IMR-90 (cell line): ENCODE data around the gene STOM. TPM values are rescaled to one million over a fixed set of nuclear protein-coding genes. Genes with fewer than 3 reads are reported as not detected.

Experiments used
- ATAC-seq: fragments of 200-7000 bp; cut with Tn5 transposase; 2 replicates; pipeline ENCODE4 v1.9.1; 2020; ENCODE audit warnings: low read depth, mild to moderate bottlenecking, moderate library complexity
- BruUV-seq: library from RNA; stranded (reverse); fragments of 400-500 nt; replicated peaks from 2 replicates; lab custom pipeline; 2021; lab: Mats Ljungman, UMichigan
- CTCF ChIA-PET: fragments of 300-600 bp; formaldehyde crosslinking; extraction: SDS; loops from one replicate; lab custom pipeline; 2021; ENCODE audit warnings: antibody characterized with exemption; lab: Yijun Ruan, JAX
- POLR2A ChIA-PET: fragments of 300-600 bp; sonication (Branson Sonifier 250); formaldehyde crosslinking; loops from one replicate; lab custom pipeline; 2022; ENCODE audit warnings: antibody characterized with exemption; ENCODE audit not compliant: unreplicated experiment; lab: Charles Lee
- DNase-seq: peaks from one replicate; pipeline ENCODE4 v3.0.0; 2013
- H2AFZ ChIP-seq: replicated peaks from 2 replicates; pipeline ENCODE3; 2013; ENCODE audit warnings: low read length, mild to moderate bottlenecking; ENCODE audit not compliant: poor library complexity
- H2AK5ac ChIP-seq: 2 replicates; pipeline ENCODE4 v1.6.1; 2013; ENCODE audit warnings: low read depth, low read length, inconsistent platforms
- H2AK9ac ChIP-seq: replicated peaks from 2 replicates; pipeline ENCODE3; 2013; ENCODE audit warnings: mild to moderate bottlenecking, low read depth, low read length, moderate library complexity; ENCODE audit not compliant: poor library complexity
- H2BK120ac ChIP-seq: 2 replicates; pipeline ENCODE4 v1.6.1; 2013; ENCODE audit warnings: low read depth, low read length, inconsistent platforms
- H2BK15ac ChIP-seq: 3 replicates; pipeline ENCODE4 v1.6.1; 2013; ENCODE audit warnings: low read depth, low read length, inconsistent platforms
- H2BK20ac ChIP-seq: 2 replicates; pipeline ENCODE4 v1.6.1; 2013; ENCODE audit warnings: low read depth, mild to moderate bottlenecking, inconsistent platforms, low read length, moderate library complexity
- H2BK5ac ChIP-seq: 2 replicates; pipeline ENCODE4 v1.6.1; 2013; ENCODE audit warnings: mild to moderate bottlenecking, low read depth, low read length, inconsistent platforms; ENCODE audit not compliant: poor library complexity, severe bottlenecking
- H3K14ac ChIP-seq: replicated peaks from 2 replicates; pipeline ENCODE4 v1.6.1; 2013; ENCODE audit warnings: low read depth, low read length, inconsistent platforms
- H3K18ac ChIP-seq: 2 replicates; pipeline ENCODE4 v1.6.1; 2013; ENCODE audit warnings: low read depth, low read length, control low read depth
- H3K23ac ChIP-seq: 2 replicates; pipeline ENCODE4 v1.6.1; 2013; ENCODE audit warnings: low read depth, low read length, inconsistent platforms
- H3K27ac ChIP-seq: 2 replicates; pipeline ENCODE4 v1.5.1; 2013; ENCODE audit warnings: mild to moderate bottlenecking, control low read depth, low read length; ENCODE audit not compliant: insufficient read depth
- H3K27me3 ChIP-seq: 2 replicates; pipeline ENCODE4 v1.6.1; 2013; ENCODE audit warnings: low read length; ENCODE audit not compliant: control insufficient read depth, insufficient read depth
- H3K36me3 ChIP-seq: 2 replicates; pipeline ENCODE4 v1.6.1; 2013; ENCODE audit warnings: low read length, mixed read lengths; ENCODE audit not compliant: control insufficient read depth, insufficient read depth
- H3K4ac ChIP-seq: 2 replicates; pipeline ENCODE4 v1.6.1; 2013; ENCODE audit warnings: low read depth, low read length, inconsistent platforms
- H3K4me1 ChIP-seq: 2 replicates; pipeline ENCODE4 v1.6.1; 2013; ENCODE audit warnings: low read length, mixed read lengths; ENCODE audit not compliant: control insufficient read depth, insufficient read depth
- H3K4me2 ChIP-seq: 2 replicates; pipeline ENCODE4 v1.6.1; 2013; ENCODE audit warnings: low read depth, mild to moderate bottlenecking, control low read depth, low read length, moderate library complexity
- H3K4me3 ChIP-seq: 2 replicates; pipeline ENCODE4 v1.5.1; 2013; ENCODE audit warnings: low read depth, mild to moderate bottlenecking, control low read depth, low read length, moderate library complexity; ENCODE audit not compliant: insufficient read depth
- H3K56ac ChIP-seq: 2 replicates; pipeline ENCODE4 v1.6.1; 2013; ENCODE audit warnings: low read length, inconsistent platforms; ENCODE audit not compliant: insufficient read depth; ENCODE audit errors: extremely low read depth
- H3K79me1 ChIP-seq, 2 experiments: 2 replicates each; pipeline ENCODE4 v1.6.1; 2013; ENCODE audit warnings: low read length in 2 of 2, inconsistent platforms in 1 of 2, low read depth in 1 of 2
- H3K9ac ChIP-seq: 2 replicates; pipeline ENCODE4 v1.6.1; 2013; ENCODE audit warnings: low read depth, low read length, control low read depth
- H3K9me1 ChIP-seq: 2 replicates; pipeline ENCODE4 v1.6.1; 2013; ENCODE audit warnings: low read length, inconsistent platforms; ENCODE audit not compliant: insufficient read depth
- H3K9me3 ChIP-seq: 2 replicates; pipeline ENCODE4 v1.6.1; 2013; ENCODE audit warnings: low read length; ENCODE audit not compliant: control insufficient read depth, insufficient read depth
- H4K20me1 ChIP-seq: 2 replicates; pipeline ENCODE4 v1.6.1; 2013; ENCODE audit warnings: low read length, inconsistent platforms; ENCODE audit not compliant: insufficient read depth
- H4K5ac ChIP-seq: 2 replicates; pipeline ENCODE4 v1.6.1; 2013; ENCODE audit warnings: mild to moderate bottlenecking, low read depth, low read length, control low read depth
- H4K8ac ChIP-seq, 2 experiments: 2 replicates each; pipeline ENCODE4 v1.6.1; 2013; ENCODE audit warnings: low read depth in 2 of 2, low read length in 2 of 2, control low read depth in 1 of 2, inconsistent platforms in 1 of 2
- H4K91ac ChIP-seq: 2 replicates; pipeline ENCODE4 v1.6.1; 2013; ENCODE audit warnings: low read depth, low read length, inconsistent platforms; ENCODE audit not compliant: insufficient read depth
- CEBPB ChIP-seq: IDR thresholded peaks from 2 replicates; pipeline ENCODE4 v1.6.1; 2012; ENCODE audit warnings: low read depth, low read length, improper control_type of control experiment
- CHD1 ChIP-seq: IDR thresholded peaks from 2 replicates; pipeline ENCODE4 v1.6.1; 2012; ENCODE audit warnings: low read depth, low read length, improper control_type of control experiment
- FOS ChIP-seq: fragments of 150-350 bp; IDR thresholded peaks from 2 replicates; pipeline ENCODE4 v1.6.1; 2016; ENCODE audit warnings: low read depth, low read length
- MAZ ChIP-seq: IDR thresholded peaks from 2 replicates; pipeline ENCODE4 v1.6.1; 2012; ENCODE audit warnings: low read depth, mild to moderate bottlenecking, low read length, improper control_type of control experiment, moderate library complexity, borderline replicate concordance
- MXI1 ChIP-seq: IDR thresholded peaks from 2 replicates; pipeline ENCODE4 v1.6.1; 2012; ENCODE audit warnings: low read depth, mild to moderate bottlenecking, low read length, moderate library complexity, borderline replicate concordance
- NFE2L2 ChIP-seq: fragments of 150-350 bp; IDR thresholded peaks from 2 replicates; pipeline ENCODE4 v1.6.1; 2016; ENCODE audit warnings: low read depth, mild to moderate bottlenecking, low read length
- RAD21 ChIP-seq: IDR thresholded peaks from 2 replicates; pipeline ENCODE4 v1.6.1; 2012; ENCODE audit warnings: low read length, improper control_type of control experiment
- RFX5 ChIP-seq: IDR thresholded peaks from 2 replicates; pipeline ENCODE4 v1.8.0; 2012; ENCODE audit warnings: low read depth, mild to moderate bottlenecking, low read length, moderate library complexity
- SMC3 ChIP-seq: fragments of 150-350 bp; IDR thresholded peaks from 2 replicates; pipeline ENCODE4 v1.6.1; 2016; ENCODE audit warnings: low read depth, mild to moderate bottlenecking, antibody characterized with exemption, low read length, moderate library complexity
- WGBS, 2 experiments: methylation state at CpG; one replicate each; pipeline versions ENCODE4 v1.1.5 to v1.1.7; 2013; ENCODE audit warnings: missing lambda C conversion rate in 2 of 2; ENCODE audit not compliant: insufficient read length in 1 of 2; ENCODE audit errors: extremely low coverage in 2 of 2; 5-methylcytosine and 5-hydroxymethylcytosine counted together
- dilution Hi-C: fragments of 300-500 bp; cut with HindIII; formaldehyde crosslinking; loops from one replicate; pipeline ENCODE4 v1.14.3; 2018; ENCODE audit warnings: low sequenced_read_pairs; ENCODE audit not compliant: unreplicated experiment
- in situ Hi-C: fragments of 300-500 bp; cut with MboI; formaldehyde crosslinking; loops from 3 replicates; pipeline ENCODE4 v1.14.3; 2019; ENCODE audit warnings: low sequenced_read_pairs, inconsistent platforms, mixed read lengths
- intact Hi-C: fragments of 100-400 bp; cut with micrococcal nuclease; formaldehyde crosslinking; loops from 2 replicates; pipeline ENCODE4 v1.10.0; 2022
- polyA plus RNA-seq, 3 experiments: library from polyadenylated mRNA; depleted of rRNA; stranded (reverse); fragments of >200 nt; gene quantifications; 2 replicates each; pipeline ENCODE4 v1.2.3, GENCODE V29; 2012; ENCODE audit warnings: low replicate concordance in 1 of 3
- total RNA-seq: library from RNA; depleted of rRNA; stranded (reverse); fragments of >200 nt; gene quantifications from 2 replicates; pipeline ENCODE4 v1.2.3, GENCODE V29; 2012
- TF ChIP-seq, protein P1 (sequence below): fragments of 150-350 bp; IDR thresholded peaks from 2 replicates; pipeline ENCODE4 v1.6.1; 2017; ENCODE audit warnings: mild to moderate bottlenecking, antibody characterized with exemption, low read length, low read depth
- TF ChIP-seq, protein P2 (sequence below): fragments of 150-350 bp; IDR thresholded peaks from 2 replicates; pipeline ENCODE4 v1.6.1; 2016; ENCODE audit warnings: low read depth, mild to moderate bottlenecking, low read length, moderate library complexity, borderline replicate concordance

Gene STOM
- total and polyA plus RNA-seq, 2 of the 4 experiments (the other 2 are of a cell fraction): 78.4 to 84.8 TPM

DNA sequence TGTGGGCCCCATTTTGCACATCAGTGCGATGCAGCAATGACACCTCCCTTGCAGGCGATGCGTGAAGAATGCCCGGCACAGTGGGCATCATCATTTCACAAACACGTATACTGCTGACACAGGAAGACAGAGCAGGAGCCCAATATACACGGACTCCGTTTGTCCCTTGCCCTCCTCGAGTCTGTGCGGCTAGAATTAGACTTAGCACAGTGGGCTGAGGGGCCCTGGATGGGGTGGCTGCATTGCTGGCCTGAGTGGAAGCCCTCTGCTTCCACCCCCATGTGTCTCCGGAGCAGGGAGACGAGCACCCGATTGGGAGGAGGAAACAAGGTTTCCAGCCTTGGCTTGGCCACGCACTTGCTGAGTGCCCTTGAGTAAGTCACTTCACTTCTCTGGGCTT, 61.3 kb downstream of the STOM start:
- Histone ChIP-seq H2AK5ac (no peak overlapping the region), H3K23ac (no peak overlapping the region), H2BK120ac (no peak overlapping the region), H3K27ac (no peak overlapping the region), H4K8ac (no peak overlapping the region), H2BK5ac (no peak overlapping the region), H2AFZ (no peak overlapping the region), H2BK15ac (no peak overlapping the region), H3K56ac (no peak overlapping the region), H3K14ac (no peak overlapping the region), H3K79me1 (peaks cover 0 to 11% of the 10 kb centered on the region in 2 experiments), H3K9me3 (no peaks in the 10 kb centered on the region), H3K36me3 (peaks cover 72% of the 10 kb centered on the region), H2AK9ac (no peak overlapping the region), H3K4me3 (no peak overlapping the region), H3K4me1 (no peaks in the 10 kb centered on the region), H3K4ac (no peak overlapping the region), H4K20me1 (no peaks in the 10 kb centered on the region; the same call in 1 of the 2 replicates), H3K9me1 (no peaks in the 10 kb centered on the region; the same call in 1 of the 2 replicates), H3K18ac (no peak overlapping the region), H4K5ac (no peak overlapping the region), H3K9ac (no peak overlapping the region), H3K4me2 (no peak overlapping the region), H4K91ac (no peak overlapping the region), H3K27me3 (no peaks in the 10 kb centered on the region), H2BK20ac (no peak overlapping the region)
- DNase-seq: no peak
- ATAC-seq: no peak
- CTCF ChIA-PET: no interaction called here
- POLR2A ChIA-PET: no interaction called here
- BruUV-seq: no TSS peak
- in situ Hi-C loops: no loop called here
- TF ChIP-seq, protein P1, sequence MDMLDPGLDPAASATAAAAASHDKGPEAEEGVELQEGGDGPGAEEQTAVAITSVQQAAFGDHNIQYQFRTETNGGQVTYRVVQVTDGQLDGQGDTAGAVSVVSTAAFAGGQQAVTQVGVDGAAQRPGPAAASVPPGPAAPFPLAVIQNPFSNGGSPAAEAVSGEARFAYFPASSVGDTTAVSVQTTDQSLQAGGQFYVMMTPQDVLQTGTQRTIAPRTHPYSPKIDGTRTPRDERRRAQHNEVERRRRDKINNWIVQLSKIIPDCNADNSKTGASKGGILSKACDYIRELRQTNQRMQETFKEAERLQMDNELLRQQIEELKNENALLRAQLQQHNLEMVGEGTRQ: no peak
- TF ChIP-seq MAZ: no peak
- no peak for TF ChIP-seq FOS
- no peak for TF ChIP-seq CHD1
- no peak for TF ChIP-seq RFX5
- TF ChIP-seq MXI1: no peak
- TF ChIP-seq SMC3: no peak
- TF ChIP-seq RAD21: no peak
- no peak for TF ChIP-seq CEBPB
- TF ChIP-seq, protein P2, sequence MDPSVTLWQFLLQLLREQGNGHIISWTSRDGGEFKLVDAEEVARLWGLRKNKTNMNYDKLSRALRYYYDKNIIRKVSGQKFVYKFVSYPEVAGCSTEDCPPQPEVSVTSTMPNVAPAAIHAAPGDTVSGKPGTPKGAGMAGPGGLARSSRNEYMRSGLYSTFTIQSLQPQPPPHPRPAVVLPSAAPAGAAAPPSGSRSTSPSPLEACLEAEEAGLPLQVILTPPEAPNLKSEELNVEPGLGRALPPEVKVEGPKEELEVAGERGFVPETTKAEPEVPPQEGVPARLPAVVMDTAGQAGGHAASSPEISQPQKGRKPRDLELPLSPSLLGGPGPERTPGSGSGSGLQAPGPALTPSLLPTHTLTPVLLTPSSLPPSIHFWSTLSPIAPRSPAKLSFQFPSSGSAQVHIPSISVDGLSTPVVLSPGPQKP: no peak
- TF ChIP-seq NFE2L2: no peak
- dilution Hi-C loops: no loop called here
- 67% methylated on average over 9 of the region's 13 CpGs; no CpG with 5 or more reads in 1 of the 2 experiments for WGBS, 2 experiments
- intact Hi-C loops: no loop called here
